DND-41 (cell line): ENCODE measurements around the gene PHF21B.

Source experiments
- EZH2 ChIP-seq: IDR thresholded peaks from 3 replicates; pipeline ENCODE4 v1.6.1; 2012; ENCODE audit warnings: borderline replicate concordance, low read depth, mild to moderate bottlenecking, moderate library complexity, low read length, inconsistent platforms; ENCODE audit not compliant: severe bottlenecking
- TF ChIP-seq, protein P1 (sequence below): IDR thresholded peaks from 2 replicates; pipeline ENCODE4 v1.5.1; 2012; ENCODE audit warnings: borderline replicate concordance, low read length, moderate library complexity, mild to moderate bottlenecking; ENCODE audit not compliant: poor library complexity, severe bottlenecking; ENCODE audit errors: extremely low read depth

DNA sequence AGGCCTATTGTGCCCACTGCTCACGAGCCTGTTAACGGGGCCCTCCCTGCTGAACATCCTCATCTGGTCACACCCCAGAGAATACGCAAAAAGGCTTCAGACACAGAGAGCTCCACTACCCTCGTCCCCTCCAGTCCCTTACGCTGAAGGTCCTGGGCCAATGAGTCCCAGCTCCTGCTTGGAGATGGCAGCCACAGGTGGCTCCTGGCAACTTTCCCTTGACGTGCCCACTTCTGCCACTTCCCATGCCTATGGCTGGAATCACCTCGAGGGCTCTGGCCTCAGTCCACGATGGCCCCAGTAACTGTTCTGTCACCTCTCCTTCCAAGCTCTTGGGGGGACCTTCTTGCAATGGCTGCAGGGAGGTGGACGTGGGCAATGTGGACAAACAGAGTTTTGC lies 12.7 kb downstream of the PHF21B start:
- TF ChIP-seq, protein P1, sequence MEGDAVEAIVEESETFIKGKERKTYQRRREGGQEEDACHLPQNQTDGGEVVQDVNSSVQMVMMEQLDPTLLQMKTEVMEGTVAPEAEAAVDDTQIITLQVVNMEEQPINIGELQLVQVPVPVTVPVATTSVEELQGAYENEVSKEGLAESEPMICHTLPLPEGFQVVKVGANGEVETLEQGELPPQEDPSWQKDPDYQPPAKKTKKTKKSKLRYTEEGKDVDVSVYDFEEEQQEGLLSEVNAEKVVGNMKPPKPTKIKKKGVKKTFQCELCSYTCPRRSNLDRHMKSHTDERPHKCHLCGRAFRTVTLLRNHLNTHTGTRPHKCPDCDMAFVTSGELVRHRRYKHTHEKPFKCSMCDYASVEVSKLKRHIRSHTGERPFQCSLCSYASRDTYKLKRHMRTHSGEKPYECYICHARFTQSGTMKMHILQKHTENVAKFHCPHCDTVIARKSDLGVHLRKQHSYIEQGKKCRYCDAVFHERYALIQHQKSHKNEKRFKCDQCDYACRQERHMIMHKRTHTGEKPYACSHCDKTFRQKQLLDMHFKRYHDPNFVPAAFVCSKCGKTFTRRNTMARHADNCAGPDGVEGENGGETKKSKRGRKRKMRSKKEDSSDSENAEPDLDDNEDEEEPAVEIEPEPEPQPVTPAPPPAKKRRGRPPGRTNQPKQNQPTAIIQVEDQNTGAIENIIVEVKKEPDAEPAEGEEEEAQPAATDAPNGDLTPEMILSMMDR: no peak
- no peak for TF ChIP-seq EZH2
